KG1 (cell line): ENCODE results near the gene SFSWAP.
"Not testable (repeated sequence)": the region's sequence is repeated elsewhere in the genome, so short reads cannot be mapped to it uniquely, and the experiment has no call there.

Experiments used
- DNase-seq: peaks from one replicate; lab custom pipeline; 2025; lab: John Stamatoyannopoulos, UW

The SFSWAP gene

DNA sequence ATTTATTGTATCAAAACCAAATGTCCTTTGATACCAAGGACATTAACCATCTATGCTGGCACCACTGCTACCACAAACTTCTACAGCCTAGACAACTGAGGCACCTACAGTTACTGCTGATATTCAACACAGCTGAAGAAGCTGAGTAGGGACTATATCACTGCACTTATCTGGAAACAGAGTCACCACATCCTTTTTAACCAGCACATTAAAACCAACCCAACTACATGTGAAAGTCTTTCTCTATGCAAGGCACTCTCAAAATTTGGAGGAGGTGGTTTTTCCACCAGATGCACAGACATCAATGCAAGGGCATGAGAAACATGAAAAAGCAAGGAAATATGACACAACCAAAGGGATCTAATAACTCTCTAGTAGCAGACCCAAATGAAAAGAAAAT lies 7.7 kb upstream of the SFSWAP start:
- DNase-seq: no peak

- no peak for DNase-seq
Observed at GRCh38 chr12:131704509-131704908, 6.4 kb upstream of the SFSWAP start.

- not testable (repeated sequence) for DNase-seq
Observed at GRCh38 chr12:131706709-131707108, 4.2 kb upstream of the SFSWAP start.

- DNase-seq: no peak
Observed at GRCh38 chr12:131709226-131709625, 1.7 kb upstream of the SFSWAP start.

- no peak for DNase-seq
Observed at GRCh38 chr12:131711551-131712205, 788 bp downstream of the SFSWAP start.

DNA sequence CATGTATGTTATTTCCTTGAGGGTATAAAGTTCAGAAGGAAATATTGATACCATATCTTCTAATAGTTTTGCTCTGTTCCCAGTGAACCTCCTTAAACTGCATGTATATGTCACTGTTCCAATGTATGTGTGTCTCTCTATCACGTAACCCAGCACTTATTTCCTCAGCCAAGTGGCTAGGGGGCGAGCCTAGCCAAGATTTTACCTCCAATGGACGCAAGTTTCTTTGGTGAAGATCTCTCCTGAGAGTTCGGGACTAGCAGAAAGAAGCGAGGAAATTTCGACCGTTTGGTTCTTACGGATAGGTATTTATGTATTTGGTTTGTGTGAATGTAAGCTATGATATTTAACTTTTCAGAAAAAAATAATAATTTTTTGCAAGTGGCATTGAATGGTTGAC lies 2.5 kb downstream of the SFSWAP start:
- DNase-seq: no peak

- DNase-seq: no peak
Observed at GRCh38 chr12:131714759-131715158, 3.9 kb downstream of the SFSWAP start.

DNA sequence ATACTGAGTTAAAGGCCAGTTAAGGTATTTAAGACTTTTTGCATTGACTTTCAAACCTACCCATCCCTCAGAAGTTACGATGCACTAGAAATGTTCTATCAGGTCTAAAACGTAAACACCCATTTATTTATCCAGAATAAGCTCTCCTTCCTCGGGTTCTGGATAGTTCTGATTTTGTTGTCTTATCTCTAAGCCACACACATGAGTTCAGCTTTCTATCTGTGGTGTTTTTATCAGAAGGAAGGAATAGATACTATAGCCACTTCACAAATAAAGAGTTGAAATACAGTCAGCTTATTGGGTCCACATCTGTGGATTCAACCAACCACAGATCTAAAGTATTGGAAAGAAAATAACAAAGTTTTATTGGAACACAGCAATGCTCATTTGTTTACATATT lies 5.4 kb downstream of the SFSWAP start:
- DNase-seq: no peak

DNA sequence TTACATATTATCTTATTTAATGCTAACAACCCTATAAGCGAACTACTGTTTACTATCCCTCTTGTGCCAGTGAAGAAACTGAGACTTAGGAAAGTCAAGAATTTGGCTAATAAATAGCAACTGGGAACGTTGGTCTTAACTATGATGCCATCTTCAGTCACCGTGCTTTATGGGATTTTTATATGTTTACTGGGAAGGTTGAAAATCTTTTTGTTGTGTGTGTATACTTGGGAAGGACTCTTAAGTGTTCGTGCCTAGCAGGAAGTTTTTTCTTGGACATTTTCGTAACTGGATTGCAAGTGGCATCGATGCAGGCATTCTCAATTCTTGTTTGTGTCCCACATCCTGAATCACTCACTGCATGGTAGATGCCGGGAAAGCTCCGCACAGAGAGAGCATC lies 9.4 kb downstream of the SFSWAP start:
- DNase-seq: no peak

DNA sequence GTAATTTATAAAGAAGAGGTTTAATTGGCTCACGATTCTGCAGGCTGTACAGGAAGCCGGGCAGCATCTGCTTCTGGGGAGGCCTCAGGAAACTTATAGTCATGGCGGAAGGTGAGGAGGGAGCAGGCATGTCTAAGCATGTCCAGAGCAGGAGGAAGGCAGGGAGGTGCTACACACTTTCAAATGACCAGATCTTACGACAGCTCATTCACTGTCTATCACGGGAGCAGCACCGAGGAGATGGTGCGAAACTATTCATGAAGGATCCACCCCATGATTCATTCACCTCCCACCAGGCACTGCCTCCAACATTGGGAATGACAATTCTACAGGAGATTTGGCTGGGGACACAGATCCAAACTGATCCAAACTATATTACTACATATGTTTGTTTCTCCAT lies 10.0 kb downstream of the SFSWAP start:
- DNase-seq: no peak

GRCh38 chr12:131721548-131721947 lies 10.7 kb downstream of the SFSWAP start:
- DNase-seq: no peak

DNA sequence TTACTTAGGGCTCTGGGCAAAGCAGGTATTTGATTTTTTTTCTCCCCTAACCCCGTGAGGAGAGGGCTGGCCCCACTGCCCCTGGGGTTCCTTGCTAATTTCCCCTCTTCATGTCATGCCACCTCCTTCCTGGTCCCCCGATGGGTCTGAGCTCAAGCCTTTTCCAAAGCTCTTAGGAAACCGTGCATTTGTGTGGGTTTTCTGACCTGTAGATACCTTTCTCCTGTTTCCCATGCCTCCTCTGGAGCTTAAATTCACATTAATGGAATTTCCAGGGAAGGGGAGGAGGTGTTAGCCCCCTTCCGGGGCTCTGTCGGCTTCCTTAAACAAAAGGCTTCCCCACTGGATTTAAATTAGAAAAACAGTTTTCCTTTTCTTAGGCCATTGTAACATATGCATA lies 12.6 kb downstream of the SFSWAP start:
- no peak for DNase-seq

GRCh38 chr12:131724534-131724933 lies 13.6 kb downstream of the SFSWAP start:
- DNase-seq: no peak

DNA sequence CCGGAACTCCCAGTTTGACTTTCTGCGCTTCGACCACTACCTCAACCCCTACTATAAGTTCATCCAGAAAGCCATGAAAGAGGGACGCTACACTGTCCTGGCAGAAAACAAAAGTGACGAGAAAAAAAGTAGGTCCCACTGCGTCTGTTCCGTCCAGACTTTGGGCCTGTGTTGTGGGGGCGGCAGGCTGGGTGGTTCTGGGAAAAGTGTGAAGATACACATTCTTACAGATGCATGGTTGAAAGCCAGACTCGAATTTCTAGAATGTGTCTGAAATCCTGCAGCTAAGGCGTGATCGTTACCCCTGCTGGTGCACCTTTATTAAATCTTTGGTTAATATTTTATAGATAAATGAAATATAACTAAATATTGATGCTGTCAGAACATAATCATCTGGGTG lies 14.6 kb downstream of the SFSWAP start:
- DNase-seq: no peak

- no peak for DNase-seq
Observed at GRCh38 chr12:131728720-131729119, 17.8 kb downstream of the SFSWAP start.

DNA sequence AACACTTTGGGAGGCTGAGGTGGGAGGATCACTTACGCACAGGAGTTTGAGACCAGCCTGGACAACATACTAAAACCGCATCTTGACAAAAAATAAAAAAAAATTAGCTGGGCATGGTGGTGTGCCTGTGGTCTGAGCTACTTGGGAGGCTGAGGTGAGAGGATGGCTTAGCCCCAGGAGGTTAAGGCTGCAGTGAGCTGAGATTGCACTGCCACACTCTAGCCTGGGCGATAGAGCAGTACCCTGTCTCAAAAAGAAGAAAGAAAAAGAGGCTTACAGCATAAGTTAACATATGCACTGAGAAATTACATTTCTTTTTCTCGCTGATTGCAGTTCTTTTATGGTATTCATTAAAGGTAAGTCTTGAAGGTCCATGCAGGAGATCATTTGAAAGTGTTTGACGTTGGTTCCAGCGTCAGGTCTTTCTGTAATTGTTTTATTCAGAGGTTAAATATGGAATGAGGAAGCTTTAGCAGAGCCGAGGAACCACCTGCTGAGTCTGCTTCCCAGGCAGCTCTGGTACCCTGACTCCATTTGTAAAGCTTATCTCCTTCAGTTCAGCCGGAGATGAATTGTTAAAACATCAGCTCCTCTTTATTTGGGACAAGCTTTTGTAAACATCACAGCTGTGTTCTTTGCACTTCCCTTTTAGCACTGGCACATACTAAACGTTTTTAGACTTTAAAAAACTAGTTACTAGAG lies 18.5 kb downstream of the SFSWAP start:
- no peak for DNase-seq

DNA sequence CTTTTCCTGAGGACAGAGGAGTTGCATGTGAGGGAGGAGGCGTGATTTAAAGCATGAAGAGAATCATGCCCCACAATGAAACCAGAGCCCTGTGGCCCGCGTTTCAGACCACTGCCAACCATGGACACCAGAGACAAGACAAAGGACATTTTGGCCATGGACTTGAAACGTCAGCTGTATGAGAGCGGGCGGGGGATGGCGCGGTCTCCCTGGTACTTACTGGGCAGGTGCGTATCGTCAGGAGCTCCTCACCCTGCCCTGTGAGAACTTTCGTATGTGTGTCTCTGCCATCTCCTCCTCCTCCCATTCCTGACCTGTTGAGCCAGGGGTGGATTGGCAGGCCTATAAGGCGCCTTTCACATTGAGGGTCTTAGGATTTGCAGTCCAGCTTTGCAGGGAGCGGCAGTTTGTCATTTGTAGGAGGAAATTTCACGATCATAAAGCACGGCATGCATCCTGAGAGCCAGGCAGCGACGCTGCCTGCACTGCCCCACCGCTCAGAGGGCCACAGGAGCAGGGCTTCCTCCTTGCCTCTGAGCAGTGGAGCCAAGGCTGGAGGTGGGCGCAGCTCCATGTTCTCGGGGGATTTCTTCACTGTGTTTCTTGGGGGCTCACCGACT lies 22.2 kb downstream of the SFSWAP start:
- no peak for DNase-seq

DNA sequence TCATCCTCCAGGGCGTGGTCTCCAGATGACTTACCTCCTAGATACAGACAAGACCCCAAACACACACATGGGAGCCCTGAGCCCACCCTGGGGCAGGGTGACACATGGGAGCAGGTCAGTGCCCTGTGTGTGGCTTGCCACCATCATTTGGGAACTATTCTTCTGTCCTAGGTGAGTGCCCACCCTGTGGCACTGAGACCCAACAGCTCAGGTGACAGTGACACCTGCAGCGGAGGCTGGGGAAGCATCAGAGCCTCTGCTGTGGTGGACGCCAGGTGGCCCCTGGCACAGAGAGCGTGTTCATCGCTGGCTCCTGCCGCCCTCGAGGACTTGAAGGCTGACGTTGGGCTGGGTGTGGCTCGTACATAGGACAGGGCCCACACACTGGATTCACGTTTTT lies 23.0 kb downstream of the SFSWAP start:
- DNase-seq: no peak

DNA sequence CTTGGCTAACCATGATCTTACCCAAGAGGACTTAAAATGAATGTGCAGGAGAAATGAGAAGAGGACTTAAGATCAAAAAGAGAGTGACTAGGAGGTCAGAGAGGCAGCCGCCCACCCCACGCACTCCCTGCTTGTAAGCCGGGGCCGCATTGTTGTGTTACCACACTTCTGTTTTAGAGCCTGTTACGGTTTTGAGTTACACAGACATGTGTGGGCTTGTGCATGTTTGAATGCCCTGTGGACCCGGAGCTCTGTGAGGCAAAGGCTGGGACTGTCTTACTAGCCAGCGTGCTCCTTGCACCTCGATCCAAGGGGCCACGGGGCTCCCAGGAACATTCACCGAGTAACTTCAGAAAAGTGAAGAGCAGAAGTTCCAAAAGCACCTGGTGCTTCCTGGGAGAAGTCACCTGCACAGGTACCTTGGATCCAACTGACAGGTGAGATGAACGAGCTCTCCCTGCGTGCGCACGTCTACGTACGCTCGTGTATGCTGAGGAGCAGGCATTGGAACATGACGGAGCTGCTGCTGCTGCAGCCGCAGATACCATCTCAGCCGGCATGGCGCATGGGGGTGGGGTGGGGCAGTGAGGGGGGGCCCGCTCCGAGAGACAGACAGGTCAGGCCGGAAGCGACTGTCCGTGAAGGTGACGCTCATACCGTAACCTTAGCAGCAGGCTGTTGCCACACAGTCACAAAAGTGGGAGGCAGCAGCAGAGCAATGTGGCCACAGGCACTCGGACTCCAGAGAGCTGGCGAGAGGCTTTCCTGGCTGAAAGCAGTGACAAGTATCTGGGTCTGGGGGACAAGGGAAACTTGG lies 23.7 kb downstream of the SFSWAP start:
- no peak for DNase-seq

DNA sequence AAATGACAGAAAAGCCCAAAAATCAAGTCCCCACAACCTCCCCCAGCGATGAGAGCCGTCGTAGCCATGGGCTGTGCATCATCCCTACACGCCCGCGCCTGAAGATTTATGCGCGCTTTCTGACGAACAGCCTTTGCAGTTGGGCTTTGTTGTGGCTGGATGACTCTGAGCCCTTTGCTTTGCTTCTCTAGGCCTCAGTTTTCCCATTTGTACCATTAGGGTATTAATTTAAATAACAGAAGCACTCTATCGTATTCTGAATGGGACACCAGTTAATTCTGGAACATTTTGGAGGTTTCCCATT lies 24.2 kb downstream of the SFSWAP start:
- DNase-seq: no peak

DNA sequence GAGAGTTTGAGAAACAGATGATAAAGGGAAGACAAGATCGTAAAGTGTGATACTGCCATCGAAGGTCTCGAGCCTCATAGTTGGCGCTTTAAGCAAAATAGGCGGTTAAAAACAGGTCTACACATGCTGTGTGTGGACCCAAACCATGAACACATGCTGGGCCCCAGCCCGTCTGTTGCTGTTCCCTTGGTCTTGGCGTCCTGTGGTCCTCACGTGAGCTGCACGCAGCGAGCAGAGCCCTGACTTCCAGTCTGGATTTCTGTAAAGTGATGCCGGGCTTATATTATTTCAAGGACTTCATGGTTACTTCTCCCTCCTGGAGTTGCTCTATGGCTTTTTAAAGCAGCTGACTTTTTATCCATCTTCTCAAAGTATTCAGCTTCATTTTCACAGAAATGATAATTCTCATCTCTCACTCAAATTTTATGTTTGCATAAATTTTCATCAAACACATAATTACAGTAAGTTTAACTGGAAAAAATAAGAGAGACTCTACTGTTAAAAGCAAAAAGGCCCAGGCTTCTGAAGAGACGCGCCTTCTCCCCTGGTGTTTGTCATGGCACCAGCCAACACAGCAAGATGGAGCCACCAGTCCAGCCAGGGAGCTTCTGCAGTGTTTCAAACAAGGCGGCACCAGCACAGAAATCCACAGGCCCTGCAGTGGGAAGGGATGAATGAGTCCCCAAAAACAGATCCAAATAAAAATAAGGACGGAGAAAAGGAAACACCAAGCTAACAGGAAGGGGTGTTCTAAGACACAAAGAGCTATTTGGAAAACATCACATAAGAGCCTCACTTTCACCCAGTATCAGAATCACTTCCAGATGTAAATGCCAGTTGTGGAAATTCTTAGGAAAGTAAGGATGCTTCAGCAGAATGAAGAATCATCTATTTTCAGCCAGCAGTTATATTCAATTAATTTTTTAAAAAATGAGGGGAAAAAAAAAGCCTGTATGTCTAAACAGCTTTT lies 24.9 kb downstream of the SFSWAP start:
- DNase-seq: no peak
